ENCODE measurements around the gene POLR3E.
"Not testable (repeated sequence)": the region's sequence is repeated elsewhere in the genome, so short reads cannot be mapped to it uniquely, and the experiment has no call there.

Gene POLR3E

GRCh38 chr16:22293137-22294106, 3.8 kb upstream of the POLR3E start:
- DNase-seq: no peak

GRCh38 chr16:22296225-22297113, 740 bp upstream of the POLR3E start:
- peak; percentile 62 for DNase-seq

- DNase-seq: peak; percentile 98
These were observed 893 bp downstream of the POLR3E start for GRCh38 chr16:22297871-22298733.

GRCh38 chr16:22299036-22299435, 1.8 kb downstream of the POLR3E start:
- peak; percentile 34 for DNase-seq

GRCh38 chr16:22300427-22301071, 3.3 kb downstream of the POLR3E start:
- peak; percentile 60 for DNase-seq

- DNase-seq: not testable (repeated sequence)
These were observed 4.2 kb downstream of the POLR3E start for GRCh38 chr16:22301423-22301822.

- DNase-seq: no peak
These were observed 5.7 kb downstream of the POLR3E start for GRCh38 chr16:22302776-22303363.

- DNase-seq: no peak
These were observed 7.2 kb downstream of the POLR3E start for GRCh38 chr16:22304411-22304810.

GRCh38 chr16:22306788-22307187, 9.6 kb downstream of the POLR3E start:
- DNase-seq: no peak

- DNase-seq: no peak
These were observed 10.6 kb downstream of the POLR3E start for GRCh38 chr16:22307838-22308237.

- DNase-seq: no peak
These were observed 11.8 kb downstream of the POLR3E start for GRCh38 chr16:22308824-22309520.

- DNase-seq: no peak
These were observed 14.3 kb downstream of the POLR3E start for GRCh38 chr16:22311520-22311919.

- no peak for DNase-seq
These were observed 15.9 kb downstream of the POLR3E start for GRCh38 chr16:22312897-22313781.

GRCh38 chr16:22313876-22314470, 16.8 kb downstream of the POLR3E start:
- DNase-seq: no peak

- no peak for DNase-seq
These were observed 17.7 kb downstream of the POLR3E start for GRCh38 chr16:22314661-22315626.

GRCh38 chr16:22315979-22316378, 18.8 kb downstream of the POLR3E start:
- no peak for DNase-seq

- DNase-seq: peak; percentile 25
These were observed 19.2 kb downstream of the POLR3E start for GRCh38 chr16:22316411-22316811.

GRCh38 chr16:22317001-22317530, 19.9 kb downstream of the POLR3E start:
- peak; percentile 7 for DNase-seq
